ENCODE measurements around the gene PTPRN2.
"Not testable (repeated sequence)": the region's sequence is repeated elsewhere in the genome, so short reads cannot be mapped to it uniquely, and the experiment has no call there.

PTPRN2 gene

DNA sequence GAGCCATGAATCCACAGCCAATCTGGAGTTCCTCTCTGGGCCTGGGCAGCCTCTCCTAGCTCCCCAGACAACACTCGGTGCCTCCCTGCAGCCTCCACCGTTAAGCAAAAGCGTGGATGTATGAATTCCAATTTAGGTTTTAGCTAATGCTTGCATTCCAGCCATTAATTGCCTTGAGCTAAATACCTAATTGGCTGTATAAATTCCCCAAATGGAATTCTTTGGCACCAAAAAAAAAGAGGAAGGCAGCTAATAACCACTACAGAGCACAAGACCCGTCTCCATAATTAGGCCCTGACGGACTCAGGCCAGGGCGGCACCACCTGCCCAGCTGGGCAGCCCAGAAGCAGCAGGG lies 140.5 kb downstream of the PTPRN2 start:
- H3K4me3 ChIP-seq (ENCODE audit: low read depth, low read length) = no peak overlapping the region

DNA sequence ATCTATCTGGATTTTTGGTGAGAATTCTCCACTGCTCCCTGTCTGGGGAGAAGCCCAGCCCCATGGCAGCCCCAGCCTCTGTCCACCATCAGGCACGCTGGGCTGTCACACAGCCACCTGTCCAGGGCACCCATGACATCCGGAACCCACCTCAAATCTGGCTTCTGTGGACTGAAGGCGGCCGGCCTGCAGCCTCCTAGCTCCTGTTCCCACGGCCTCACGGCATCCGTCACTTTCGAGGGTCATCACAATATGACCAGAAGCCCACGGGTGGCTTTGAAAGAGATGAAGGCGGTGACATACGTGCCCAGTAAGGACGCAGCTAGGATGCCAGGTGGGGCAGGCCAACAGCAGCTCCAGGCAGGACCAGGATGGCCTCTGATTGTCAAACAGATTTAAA lies 140.9 kb downstream of the PTPRN2 start:
- no peak overlapping the region for H3K4me3 ChIP-seq (ENCODE audit: low read depth, low read length)

DNA sequence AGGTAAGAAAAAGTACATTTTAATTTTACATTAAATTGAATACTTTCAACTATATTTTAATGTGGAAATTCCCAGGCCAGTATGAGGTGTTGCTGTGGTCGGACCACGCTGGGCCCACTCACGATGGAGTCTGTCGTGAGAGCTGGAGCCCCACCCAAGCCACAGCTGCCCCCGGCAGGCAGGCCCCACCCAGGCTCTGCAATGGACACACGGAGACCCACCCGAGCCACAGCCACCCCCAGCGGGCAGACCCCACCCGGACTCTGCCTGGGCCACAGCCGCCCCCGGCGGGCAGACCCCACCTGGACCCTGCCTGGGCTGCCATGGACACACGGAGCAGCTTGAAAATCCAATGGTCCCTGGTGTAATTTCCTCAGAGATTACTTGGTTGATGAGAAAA lies 141.3 kb downstream of the PTPRN2 start:
- H3K4me3 ChIP-seq (ENCODE audit: low read depth, low read length) = no peak overlapping the region

DNA sequence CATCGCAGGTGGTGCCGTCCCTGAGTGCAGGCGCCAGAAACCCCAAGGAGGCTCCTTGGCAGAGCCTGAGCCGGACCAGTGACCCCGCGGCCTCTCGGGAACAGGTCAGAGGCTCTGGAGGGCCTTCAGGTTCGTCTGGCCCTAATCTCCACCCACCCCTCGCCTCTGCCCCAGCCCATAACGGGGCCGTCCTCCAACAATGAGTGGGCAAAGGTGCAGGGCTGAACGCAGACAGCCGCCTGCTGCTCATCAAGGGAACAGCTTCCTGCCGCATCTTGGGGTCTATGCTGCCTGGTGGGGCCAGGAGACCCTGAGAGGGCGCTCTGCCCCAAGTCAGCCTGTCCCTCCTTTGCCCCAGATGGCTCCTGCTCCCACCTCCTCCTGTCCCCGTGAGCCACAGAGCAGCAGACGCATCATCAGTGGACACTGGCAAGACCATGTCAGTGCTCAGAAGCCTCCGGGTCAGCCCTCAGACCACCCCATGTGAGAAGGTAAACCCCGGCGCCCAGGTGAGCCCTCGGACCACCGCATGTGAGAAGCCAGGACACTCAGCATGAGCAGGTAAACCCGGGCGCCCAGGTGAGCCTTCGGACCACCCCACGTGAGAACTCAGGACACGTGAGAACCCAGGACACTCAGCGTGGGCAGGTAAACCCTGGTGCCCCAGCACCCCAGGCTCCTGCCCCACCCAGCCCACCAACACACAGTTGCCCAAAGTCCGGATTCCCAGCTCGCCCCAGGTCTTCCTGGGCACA lies 142.0 kb downstream of the PTPRN2 start:
- H3K4me3 ChIP-seq (ENCODE audit: low read depth, low read length) = no peak overlapping the region

DNA sequence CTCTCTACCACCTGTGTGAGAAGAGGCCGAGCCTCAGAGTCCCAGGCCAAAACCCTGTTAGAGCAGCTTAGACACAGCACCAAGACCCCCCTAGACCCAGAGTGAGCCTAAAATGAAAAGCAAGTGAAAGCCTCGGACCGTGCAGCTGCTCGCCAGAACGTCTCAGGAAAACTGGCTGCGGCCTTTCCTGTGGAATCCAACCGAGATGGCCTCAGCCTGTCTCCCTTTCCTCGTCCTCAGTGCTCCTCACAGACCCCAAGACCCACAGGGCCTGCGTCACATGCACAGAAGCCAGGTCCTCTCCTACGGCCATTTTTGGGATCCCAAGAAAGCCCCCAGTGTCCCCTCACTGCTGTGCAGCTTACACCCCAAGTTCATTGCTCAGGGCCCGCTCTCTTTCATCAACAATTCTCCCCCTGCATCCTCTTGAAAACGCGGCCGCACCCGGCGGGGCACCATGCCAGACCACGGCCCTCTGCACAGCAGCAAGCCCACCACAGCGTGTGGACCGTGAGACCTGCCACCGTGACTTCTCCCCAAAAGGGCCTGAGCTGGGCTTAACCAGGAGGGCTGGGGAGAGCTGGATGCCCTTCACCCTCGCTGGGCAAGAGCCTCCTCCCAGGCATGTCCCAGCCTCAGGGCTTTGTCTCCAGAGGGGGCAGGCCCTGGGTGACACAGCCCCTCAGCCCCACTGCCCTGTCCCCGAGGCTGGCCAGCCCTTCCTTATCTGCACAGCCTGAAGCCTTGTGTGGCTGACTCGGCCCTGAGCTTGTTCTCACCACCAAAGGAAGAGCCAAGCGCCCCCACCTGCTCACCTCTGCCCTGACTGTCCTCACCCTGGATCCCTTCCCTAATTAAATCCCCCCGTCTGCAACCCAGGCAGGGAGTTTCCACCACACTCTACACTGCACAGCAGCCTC lies 142.9 kb downstream of the PTPRN2 start:
- H3K4me3 ChIP-seq (ENCODE audit: low read depth, low read length) = no peak overlapping the region

DNA sequence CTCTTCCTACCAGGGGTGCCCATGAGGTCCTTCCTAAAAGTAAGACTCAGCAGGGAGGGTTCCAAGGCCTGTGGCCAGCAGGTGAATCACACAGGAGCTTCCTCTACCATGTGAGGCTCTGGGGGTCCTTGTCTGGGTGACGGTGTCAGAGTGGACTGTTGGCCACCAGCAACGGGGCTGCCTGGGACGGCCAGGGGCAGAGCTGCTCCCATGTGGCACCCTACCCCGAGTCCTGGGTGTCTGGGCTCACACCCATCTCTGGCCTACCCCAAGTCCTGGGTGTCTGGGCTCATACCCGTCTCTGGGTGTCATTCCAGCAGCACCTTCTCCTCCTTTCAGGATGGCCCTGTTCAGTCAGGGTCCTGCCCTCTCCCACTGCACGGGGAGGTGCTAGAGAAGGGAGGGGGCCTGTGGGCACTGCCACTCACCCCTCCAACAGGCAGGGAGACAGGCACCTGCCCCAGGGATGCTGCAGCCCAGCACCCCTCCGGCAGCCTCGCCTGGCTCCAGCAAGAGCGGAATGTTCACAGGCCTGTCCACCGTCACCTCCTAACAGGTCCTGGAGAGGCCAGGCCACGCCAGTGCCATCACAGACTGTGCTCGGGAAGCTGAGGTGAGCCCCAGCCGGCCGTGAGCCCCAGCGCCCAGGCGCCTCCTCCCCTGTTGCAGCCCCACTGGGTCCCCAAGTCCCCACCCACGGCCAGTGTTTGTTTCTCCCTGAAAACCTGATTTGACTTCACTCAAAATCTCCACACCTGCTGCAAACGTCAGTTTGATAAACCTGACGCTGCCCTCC lies 143.7 kb downstream of the PTPRN2 start:
- no peak overlapping the region for H3K4me3 ChIP-seq (ENCODE audit: low read depth, low read length)

DNA sequence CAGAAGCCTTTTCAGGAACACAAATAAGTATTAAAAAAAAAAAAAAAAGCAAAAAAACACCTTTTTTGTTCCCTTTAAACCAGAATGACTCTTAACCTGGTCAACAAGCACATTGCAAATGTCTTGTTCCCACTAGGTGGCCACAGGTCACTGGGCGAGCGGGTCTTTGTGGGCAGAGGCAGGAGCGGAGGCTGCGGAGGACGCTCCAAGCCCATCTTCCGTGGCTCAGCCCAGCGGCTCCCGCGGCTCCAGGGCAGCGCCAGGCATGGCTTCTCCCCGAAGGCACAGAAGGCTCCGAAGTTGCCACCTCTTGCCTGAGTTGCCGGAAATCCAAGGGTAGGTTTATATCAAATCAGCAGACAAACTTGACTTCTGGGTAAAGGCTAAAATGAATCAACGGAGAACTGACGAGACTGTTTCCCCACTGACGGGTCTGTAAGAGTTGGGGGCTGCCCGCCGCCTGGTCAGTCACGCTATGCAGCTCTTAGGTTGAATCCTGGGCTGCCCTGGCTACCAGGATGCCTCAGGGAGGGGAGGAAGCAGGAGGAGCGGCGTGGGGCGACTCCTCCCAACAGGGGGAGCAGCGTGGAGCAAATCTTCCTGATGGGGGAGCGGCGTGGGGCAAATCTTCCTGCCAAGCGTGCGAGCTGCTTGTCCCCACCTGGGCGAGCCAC lies 144.5 kb downstream of the PTPRN2 start:
- H3K4me3 ChIP-seq (ENCODE audit: low read depth, low read length) = no peak overlapping the region

DNA sequence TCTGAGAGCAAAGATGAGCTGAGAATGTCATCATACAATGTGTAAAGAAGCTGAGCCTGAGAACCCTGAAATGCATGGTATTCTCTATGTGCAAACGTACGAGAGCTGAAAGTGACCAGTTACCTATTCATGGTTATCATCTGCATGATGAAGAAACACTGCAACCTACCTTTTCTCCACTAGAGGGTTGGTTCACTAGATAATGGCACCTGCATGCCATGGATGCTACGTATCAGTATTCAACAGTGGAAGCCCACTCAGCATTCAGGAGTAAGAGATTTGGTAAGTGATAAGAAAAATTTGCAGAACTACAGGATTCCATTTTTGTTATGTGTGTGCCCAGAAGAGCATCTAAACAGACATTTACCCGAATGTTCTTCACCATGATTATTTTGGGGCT lies 145.4 kb downstream of the PTPRN2 start:
- no peak overlapping the region for H3K4me3 ChIP-seq (ENCODE audit: low read depth, low read length)

DNA sequence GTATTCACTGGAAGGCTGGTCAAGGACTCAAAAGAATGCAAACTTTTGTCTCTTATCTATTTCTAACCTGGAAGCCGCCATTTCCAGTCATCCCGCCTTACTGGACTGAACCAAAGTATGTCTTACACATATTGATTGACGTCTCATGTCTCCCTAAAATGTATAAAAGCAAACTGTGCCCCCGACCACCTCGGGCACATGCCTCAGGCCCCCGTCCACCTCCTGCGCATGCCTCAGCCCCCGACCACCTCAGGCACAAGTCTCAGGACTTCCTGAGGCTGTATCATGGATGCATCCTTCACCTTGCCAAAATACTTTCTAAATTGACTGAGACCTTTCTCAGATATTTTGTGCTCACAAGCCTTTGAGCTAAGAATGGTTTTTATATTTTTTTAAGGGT lies 148.6 kb downstream of the PTPRN2 start:
- no peak overlapping the region for H3K4me3 ChIP-seq (ENCODE audit: low read depth, low read length)

DNA sequence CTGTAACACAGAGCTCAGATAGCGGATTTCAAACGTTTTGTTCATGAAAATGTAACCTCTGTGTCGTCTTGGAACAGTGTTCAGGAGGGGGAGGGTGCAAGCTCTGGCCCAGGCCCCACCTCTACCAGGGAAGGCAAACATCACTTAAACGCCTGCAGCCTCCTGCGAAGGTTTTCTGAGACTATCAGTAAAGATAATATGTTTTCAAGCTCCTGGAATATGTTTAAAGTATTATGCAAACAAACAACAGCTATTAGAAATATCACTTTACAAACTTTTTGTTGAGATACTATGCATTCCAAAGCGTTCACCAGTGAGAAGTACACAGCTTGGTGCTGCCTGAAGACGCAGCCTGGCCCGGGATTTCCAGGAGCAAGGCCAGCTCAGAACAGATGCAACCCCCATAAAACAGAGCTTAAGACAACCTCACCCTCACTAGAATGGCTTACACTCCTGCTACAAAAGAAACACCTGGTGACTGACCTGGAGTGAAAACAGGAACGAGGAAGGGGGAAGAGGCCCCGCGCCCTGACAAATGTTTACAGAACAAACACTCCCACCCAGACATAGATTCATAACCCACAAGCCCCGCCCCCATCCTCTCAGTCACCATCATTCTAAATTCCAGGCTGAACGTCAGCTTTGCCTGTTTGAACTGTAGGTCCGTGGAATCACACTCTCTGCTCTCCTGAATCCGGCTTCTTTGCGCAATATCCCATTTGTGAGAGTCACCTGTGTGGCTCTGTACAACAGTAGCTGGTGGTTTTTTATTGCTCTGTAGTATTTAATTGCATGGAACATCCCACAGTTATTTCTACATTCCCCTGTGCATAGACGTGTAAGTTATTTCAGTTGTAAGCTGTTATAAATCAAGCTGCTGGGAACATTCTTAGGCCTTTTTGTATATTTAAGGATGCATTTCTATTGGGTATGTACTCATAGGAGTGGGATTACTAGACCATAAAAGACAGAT lies 155.0 kb downstream of the PTPRN2 start:
- no peak overlapping the region for H3K4me3 ChIP-seq (ENCODE audit: low read depth, low read length)

DNA sequence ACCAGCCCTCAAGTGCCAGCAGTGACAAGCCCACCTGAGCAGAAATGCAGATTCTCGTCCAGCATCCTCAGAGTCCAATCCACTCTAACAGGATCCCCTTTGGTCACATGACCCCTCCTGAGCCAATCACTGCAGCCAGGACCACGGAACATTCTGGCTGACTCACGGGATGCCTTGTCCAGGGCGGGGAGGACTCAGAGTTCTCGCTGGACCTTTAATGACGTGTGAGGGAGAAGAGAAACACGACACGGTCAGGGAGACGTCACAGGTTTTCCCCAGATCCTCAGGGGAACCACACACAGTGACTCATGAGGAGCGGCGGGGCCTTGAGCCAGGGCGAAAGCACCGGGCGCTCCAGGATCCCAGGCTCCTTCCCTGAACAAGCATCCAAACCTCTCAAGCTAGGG lies 155.7 kb downstream of the PTPRN2 start:
- no peak overlapping the region for H3K4me3 ChIP-seq (ENCODE audit: low read depth, low read length)

DNA sequence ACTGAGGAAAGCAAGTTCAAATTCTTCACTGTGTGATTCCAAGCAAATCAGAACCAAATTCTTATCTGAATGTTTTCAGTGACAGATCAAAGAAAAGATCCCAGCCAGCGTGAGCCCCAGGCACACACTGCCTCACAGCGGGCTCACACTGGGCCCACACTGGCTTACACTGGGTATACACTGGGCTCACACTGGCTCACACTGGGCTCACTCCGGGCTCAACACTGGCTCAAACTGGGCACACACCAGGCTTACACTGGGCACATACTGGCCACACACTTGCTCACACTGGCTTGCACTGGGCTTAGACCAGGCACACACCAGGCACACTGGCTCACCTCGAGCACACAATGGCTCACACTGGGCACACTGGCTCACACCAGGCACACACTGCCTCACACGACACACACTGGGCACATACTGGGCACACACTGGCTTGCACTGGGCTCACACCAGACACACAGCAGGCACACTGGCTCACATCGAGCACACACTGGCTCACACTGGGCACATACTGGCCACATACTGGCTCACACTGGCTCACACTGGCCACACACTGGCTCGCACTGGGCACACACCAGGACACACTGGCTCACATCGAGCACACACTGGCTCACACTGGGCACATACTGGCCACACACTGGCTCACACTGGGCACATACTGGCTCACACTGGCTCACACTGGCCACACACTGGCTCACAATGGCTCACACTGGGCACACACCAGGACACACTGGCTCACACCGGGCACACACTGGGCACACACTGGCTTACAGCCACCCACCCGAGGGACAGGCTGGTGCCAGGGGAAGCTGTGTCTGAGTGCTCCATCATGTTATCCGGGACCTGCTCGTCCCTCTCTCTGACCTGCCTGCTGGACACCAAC lies 156.3 kb downstream of the PTPRN2 start:
- no peak overlapping the region for H3K4me3 ChIP-seq (ENCODE audit: low read depth, low read length)

DNA sequence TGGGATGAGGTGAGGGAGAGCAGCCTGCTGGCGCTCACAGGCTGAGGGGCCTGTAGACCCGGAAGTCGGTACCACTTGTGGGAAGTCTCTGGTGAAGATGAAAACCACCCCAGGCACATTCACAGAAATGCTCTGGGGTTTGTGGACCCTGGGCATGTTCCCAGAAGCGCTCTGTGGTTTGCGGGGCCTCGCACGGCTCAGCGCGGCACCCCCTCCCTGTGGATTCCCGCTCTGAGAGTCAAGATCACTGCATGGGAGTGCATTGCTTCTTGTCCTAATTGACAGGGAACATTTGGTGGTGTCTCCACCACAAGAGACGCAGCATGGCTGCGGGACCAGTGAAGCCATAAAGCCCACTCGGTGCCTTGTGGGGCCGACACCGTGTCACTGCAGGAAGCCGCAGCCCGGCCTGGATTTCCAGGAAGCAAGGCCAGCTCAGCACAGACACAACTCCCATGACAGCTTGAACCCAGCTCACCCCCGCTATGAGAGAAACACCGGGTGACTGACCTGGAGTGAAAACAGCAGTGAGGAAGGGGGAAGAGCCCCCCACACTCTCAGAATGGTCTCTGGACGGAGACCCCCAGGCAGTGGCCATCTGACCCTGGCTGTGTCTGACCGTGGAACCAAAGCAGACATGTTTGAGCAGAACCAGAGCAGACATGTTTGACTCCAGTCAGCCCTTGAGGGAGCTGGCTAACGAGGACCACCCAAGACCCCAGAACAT lies 157.2 kb downstream of the PTPRN2 start:
- H3K4me3 ChIP-seq (ENCODE audit: low read depth, low read length) = no peak overlapping the region

DNA sequence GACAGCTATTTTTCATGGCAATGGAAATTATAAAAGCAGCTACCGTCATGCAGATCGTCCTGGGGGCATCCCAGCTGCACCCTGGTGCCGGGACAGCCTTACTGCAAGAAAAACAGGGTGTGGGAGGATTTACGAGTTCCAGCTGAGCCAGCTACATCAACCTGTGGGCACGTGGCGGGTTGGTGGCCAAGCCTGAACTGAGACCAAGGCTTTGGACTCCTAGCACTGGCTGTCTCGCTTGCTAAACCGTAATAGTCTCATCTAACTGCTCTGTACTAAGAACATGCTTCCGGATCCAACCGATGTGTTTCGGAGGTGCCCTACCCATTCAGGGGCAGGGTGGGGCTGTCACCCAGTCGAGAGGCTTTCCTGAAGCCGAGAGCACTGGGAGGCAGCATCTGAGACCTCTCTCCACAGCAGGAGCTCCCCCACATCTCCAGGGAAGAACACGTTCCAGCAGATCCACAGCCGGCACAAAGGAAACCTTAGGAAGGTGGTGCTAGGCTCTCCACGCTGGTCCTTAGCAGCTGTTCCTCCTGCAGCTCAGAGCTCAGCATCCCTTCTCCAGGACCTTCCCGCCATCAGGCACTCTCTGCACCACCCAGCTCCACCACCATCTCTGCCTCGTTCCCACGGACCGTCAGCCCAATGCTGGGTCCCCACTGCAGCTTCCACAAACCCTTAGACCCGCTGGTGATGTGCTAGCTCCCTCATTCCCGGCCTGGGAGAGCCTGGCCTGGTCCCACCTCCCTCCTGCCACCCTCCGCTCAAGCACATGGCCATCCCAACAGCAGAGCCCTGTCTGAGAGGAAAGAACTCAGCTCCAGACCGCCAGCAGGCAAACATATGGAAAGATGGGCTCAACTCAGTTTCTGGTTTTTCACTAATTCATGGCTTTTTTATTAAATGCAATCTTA lies 158.5 kb downstream of the PTPRN2 start:
- H3K4me3 ChIP-seq (ENCODE audit: low read depth, low read length) = no peak overlapping the region

DNA sequence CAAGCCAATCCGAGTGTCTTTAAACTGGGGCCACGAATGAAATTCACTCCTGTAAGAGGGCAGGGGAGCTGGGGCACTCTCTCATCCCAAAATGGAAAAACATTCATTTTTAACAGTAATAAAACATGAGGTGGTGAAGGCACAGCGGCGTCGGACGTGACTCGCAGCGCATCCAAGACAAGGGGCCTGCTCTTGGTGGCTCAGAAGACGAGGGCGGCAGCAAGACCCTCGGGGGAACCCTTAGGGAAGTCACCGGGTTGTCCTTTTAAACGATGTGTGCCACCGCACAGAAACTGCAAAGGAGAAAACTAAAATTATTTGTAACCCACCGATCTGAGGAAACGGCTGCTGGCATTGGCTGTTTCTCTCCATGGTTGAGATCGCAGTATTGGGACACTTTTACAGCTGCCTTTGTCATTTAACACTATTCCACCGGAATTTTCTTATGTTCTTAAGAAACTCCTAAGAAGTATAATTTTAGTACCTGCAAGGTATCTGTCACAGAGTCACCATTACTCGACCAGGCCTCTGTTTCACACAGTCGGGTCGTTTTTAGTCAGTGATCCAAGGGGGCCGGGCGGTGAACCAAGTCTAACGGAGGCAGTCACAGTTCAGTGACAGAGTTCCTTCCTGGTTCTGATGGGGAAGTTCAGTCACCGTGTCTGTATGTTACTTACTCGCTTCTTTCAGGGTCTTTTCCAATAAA lies 159.3 kb downstream of the PTPRN2 start:
- no peak overlapping the region for H3K4me3 ChIP-seq (ENCODE audit: low read depth, low read length)

DNA sequence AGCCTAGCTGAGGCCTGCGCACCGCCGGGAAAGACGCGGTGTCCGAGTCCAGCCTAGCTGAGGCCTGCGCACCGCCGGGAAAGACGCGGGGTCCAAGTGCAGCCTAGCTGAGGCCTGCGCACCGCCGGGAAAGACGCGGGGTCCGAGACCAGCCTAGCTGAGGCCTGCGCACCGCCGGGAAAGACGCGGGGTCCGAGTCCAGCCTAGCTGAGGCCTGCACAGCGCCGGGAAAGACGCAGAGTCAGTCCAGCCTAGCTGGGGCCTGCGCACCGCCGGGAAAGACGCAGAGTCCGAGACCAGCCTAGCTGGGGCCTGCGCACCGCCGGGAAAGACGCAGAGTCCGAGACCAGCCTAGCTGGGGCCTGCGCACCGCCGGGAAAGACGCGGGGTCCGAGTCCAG lies 161.9 kb downstream of the PTPRN2 start:
- H3K4me3 ChIP-seq (ENCODE audit: low read depth, low read length) = not testable (repeated sequence)

Data from iPS-11a (cell line).